Ascending aorta (tissue), 2 donors: ENCODE results near the gene NOD2. TPM values are rescaled to one million over a fixed set of nuclear protein-coding genes. Genes with fewer than 3 reads are reported as not detected.
A peak's percentile ranks its signal among the peaks of the same experiment; 100 is the strongest.

Experiments used
- DNase-seq, 2 donors: peaks; one replicate each; pipeline ENCODE4 v3.0.0-alpha.2; 2019; ENCODE audit warnings: low spot score in 2 of 2
- H3K27ac ChIP-seq, 2 donors: fragments of 200-600 bp; sonication (generic); one replicate each; pipeline ENCODE4 v1.5.1; 2016 to 2017; ENCODE audit warnings: mild to moderate bottlenecking in 1 of 2
- H3K27me3 ChIP-seq: fragments of 200-600 bp; sonication (generic); one replicate; pipeline ENCODE4 v1.5.1; 2017
- H3K36me3 ChIP-seq, 2 donors: fragments of 200-600 bp; sonication (generic); one replicate each; pipeline ENCODE4 v1.5.1; 2016
- H3K4me1 ChIP-seq, 2 donors: fragments of 200-600 bp; sonication (generic); one replicate each; pipeline ENCODE4 v1.5.1; 2016 to 2017; ENCODE audit warnings: mild to moderate bottlenecking in 1 of 2
- H3K4me3 ChIP-seq, 2 donors: fragments of 200-600 bp; sonication (generic); one replicate each; pipeline ENCODE4 v1.5.1; 2016 to 2017; ENCODE audit warnings: mild to moderate bottlenecking in 1 of 2
- H3K9me3 ChIP-seq, 2 donors: fragments of 200-600 bp; sonication (generic); one replicate each; pipeline ENCODE4 v1.5.1; 2016
- CTCF ChIP-seq, 3 experiments: fragments of 200-600 bp in 2 of 3; fragments of 450-650 bp in 1 of 3; sonication (generic) in 2 of 3; IDR thresholded peaks; one replicate each; pipeline ENCODE4 v1.5.1; 2016 to 2019; ENCODE audit warnings: antibody characterized with exemption in 3 of 3, mild to moderate bottlenecking in 1 of 3, moderate library complexity in 1 of 3
- intact Hi-C: fragments of 100-400 bp; cut with DNase I; formaldehyde crosslinking; loops from one replicate; pipeline ENCODE4 v1.15.1; 2023
- total RNA-seq: library from RNA; depleted of rRNA; stranded (reverse); fragments of >200 nt; gene quantifications from one replicate; pipeline ENCODE4 v1.1.0, GENCODE V29; 2016

NOD2 gene
- total RNA-seq, 1 donor from 2014 or later = 3.8 TPM

DNA sequence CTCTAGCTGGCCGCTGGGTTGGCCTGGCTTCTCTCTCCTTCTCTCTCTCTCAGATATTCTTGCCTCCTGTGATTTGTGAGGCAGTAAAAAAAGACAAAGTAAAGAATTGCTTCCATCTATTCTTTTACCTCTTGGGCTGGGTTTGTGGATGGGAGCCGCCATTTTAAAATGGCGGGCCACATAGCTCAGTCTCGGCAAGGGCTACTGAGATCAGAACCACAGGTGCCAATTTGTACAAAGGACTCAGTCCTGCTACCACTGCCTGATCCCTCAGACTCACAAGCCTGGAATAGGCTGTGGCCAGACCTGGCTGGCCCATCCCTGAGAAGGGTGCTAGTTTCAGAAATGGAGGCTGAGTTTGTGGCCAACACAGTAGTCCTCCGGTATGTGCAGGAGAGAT, 24.1 kb downstream of the NOD2 start:
- Histone ChIP-seq H3K36me3 (no peaks in the 10 kb centered on the region), H3K4me3 (no peak overlapping the region), H3K27me3 (no peaks in the 10 kb centered on the region), H3K4me1 (no peaks in the 10 kb centered on the region), H3K9me3 (no peaks in the 10 kb centered on the region), H3K27ac (no peak overlapping the region)
- no peak for DNase-seq
- TF ChIP-seq CTCF (IDR thresholded peaks at IDR 0.05) = no peak
- intact Hi-C loops = no loop called here

DNA sequence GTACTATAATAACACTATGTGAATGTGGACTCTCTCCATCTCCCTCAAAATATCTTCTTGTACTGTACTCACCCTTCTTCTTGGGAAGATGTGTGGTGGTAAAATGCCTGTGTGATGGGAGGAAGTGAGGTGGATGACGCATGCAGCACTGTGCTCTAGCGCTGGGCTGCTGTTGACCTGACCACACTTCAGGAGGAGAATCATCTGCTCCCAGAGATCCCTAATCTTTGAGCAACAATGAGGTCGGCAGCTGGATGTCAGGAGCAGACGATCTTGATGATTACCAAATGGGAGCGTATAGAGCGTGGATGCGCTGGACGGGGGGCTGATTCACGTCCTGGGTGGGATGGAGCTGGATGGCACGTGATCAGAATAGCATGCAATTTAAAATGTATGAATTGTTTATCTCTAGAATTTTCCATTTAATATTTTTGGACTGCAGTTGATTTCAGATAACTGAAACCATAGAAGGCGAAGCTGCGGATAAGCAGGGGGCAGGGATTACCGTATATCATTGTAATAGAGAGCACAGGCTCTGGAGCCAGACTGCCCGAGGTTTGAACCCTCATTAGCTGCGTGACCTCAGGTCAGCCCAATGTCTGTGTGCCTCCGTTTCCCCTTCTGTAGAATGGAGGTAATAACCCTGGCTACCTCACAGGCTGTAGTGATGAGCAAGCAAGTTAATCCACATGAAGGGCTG, 24.8 kb downstream of the NOD2 start:
- Histone ChIP-seq H3K27ac (no peak overlapping the region), H3K36me3 (no peaks in the 10 kb centered on the region), H3K4me3 (no peak overlapping the region), H3K27me3 (no peaks in the 10 kb centered on the region), H3K9me3 (no peaks in the 10 kb centered on the region), H3K4me1 (no peaks in the 10 kb centered on the region)
- no peak for TF ChIP-seq CTCF (IDR thresholded peaks at IDR 0.05)
- intact Hi-C loops = no loop called here
- DNase-seq = no peak

GRCh38 chr16:50718761-50719400, 25.5 kb downstream of the NOD2 start:
- TF ChIP-seq CTCF (IDR thresholded peaks at IDR 0.05) = no peak
- no peak for DNase-seq

DNA sequence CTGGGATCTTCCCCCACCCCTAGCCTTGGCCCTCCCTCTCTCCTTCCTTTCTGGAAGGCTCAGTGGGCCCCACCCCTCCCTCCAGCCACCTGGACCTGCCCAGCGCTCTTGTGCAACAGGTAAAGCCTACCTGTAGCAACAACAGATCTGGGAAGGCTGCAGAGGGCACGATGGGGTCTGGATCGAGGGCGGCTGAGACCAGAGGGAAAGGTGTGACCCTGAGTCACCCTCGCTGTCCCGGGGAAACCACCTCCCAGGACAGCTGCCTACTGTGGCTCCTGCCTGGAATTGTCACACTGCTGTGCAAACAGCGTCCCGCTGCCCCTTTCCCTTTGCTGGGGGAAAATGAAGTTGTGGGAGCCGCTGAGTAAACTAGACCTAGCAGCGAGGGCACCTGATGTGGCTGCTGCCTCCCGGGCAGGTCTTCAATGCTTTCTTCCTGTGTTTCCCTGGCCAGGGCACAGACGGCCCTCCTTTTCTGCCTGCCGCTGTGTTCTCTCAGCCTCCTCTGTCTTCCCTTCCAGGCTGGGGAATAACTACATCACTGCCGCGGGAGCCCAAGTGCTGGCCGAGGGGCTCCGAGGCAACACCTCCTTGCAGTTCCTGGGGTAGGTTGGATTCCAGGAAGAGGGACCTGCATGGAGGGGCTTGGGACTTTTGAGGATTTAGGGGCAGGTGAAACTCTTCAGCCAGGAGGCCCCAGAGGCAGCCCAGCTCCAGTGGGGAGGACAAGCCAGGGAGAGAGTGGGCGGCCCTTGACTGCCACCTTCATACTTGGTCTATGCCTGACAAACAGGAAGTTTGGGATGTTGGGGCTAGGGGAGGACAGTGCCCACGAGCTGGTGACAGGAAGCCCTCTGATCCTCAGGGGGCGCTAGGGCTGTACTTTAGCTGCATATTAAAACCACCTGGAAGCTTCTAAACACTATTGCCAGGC, 26.3 kb downstream of the NOD2 start:
- intact Hi-C loops = no loop called here
- H3K4me1 ChIP-seq = no peaks in the 10 kb centered on the region
- H3K36me3 ChIP-seq = no peaks in the 10 kb centered on the region
- no peak overlapping the region for H3K27ac ChIP-seq
- no peaks in the 10 kb centered on the region for H3K9me3 ChIP-seq
- no peak for TF ChIP-seq CTCF (IDR thresholded peaks at IDR 0.05)
- DNase-seq = no peak
- H3K27me3 ChIP-seq = no peaks in the 10 kb centered on the region
- H3K4me3 ChIP-seq = no peak overlapping the region

More at GRCh38 chr16:50718761-50719400, 25.5 kb downstream of the NOD2 start:
- Histone ChIP-seq H3K4me1 (no peaks in the 10 kb centered on the region), H3K27ac (no peak overlapping the region), H3K9me3 (no peaks in the 10 kb centered on the region), H3K27me3 (no peaks in the 10 kb centered on the region), H3K4me3 (no peak overlapping the region), H3K36me3 (no peaks in the 10 kb centered on the region)
- intact Hi-C loops = no loop called here

- no peaks in the 10 kb centered on the region for H3K36me3 ChIP-seq
- intact Hi-C loops = no loop called here
- no peak overlapping the region for H3K27ac ChIP-seq
- peak in 1 of 2 donors; percentile 27 for DNase-seq
- no peaks in the 10 kb centered on the region for H3K4me1 ChIP-seq
- no peak for TF ChIP-seq CTCF (IDR thresholded peaks at IDR 0.05)
- no peaks in the 10 kb centered on the region for H3K9me3 ChIP-seq
- H3K27me3 ChIP-seq = no peaks in the 10 kb centered on the region
- no peak overlapping the region for H3K4me3 ChIP-seq
Observed at GRCh38 chr16:50721549-50722404, 28.4 kb downstream of the NOD2 start.
